Measurements from ENCODE around the gene RPL27A. TPM values are rescaled to one million over a fixed set of nuclear protein-coding genes. Genes with fewer than 3 reads are reported as not detected.

RPL27A gene
- total RNA-seq, 1 experiment from 2014 or later: 1,055 TPM

GRCh38 chr11:8715501-8715900 is 32.9 kb downstream of the RPL27A start:
- intact Hi-C loops (cut with micrococcal nuclease): no loop called here
- ATAC-seq (no peak), DNase-seq (ENCODE audit: low read depth, low spot score) (no peak)
- POLR2A ChIA-PET: interaction anchor here (1.6 kb wide), 1 partner anchor 27 kb away, joined by 4 read pairs; no protein-coding TSS in a partner anchor
- H3K4me1 ChIP-seq (ENCODE audit: control insufficient read depth in 1 of 2, insufficient read depth in 2 of 2, low read length in 2 of 2): peaks cover 34 to 43% of the 10 kb centered on the region in 2 experiments
- H3K79me2 ChIP-seq (ENCODE audit: insufficient read depth, low read length): no peaks in the 10 kb centered on the region
- no peaks in the 10 kb centered on the region for H3K9me3 ChIP-seq (ENCODE audit: control insufficient read depth in 1 of 2, insufficient read depth in 1 of 2, low read depth in 1 of 2, low read length in 2 of 2)
- no peak overlapping the region for H3K4me3 ChIP-seq (replicated peaks in 1 of 2; ENCODE audit: low read depth in 1 of 2, low read length in 2 of 2)
- no peak overlapping the region for H3K4me2 ChIP-seq (ENCODE audit: low read length)
- no peak overlapping the region for H3K27ac ChIP-seq (ENCODE audit: low read depth, low read length)
- no peaks in the 10 kb centered on the region for H3K27me3 ChIP-seq (ENCODE audit: insufficient read depth, low read length)
- H3K9me2 ChIP-seq (ENCODE audit: insufficient read depth): no peaks in the 10 kb centered on the region
- TF ChIP-seq SRF (IDR thresholded peaks at IDR 0.05; ENCODE audit: low read depth) (no peak), JUND (IDR thresholded peaks at IDR 0.05) (no peak), CBX3 (IDR thresholded peaks at IDR 0.05; ENCODE audit: low read depth) (no peak), ATF3 (IDR thresholded peaks at IDR 0.05) (no peak), POLR2AphosphoS5 (IDR thresholded peaks at IDR 0.05; ENCODE audit: low read depth, low read length) (no peak), YY1 (IDR thresholded peaks at IDR 0.05; ENCODE audit: extremely low read depth, insufficient replicate concordance, low read depth, low read length) (no peak), ZNF274 (IDR thresholded peaks at IDR 0.05; ENCODE audit: low read depth, low read length) (no peak), SP1 (IDR thresholded peaks at IDR 0.05; ENCODE audit: low read depth) (no peak), FOSL1 (IDR thresholded peaks at IDR 0.05; ENCODE audit: low read depth) (no peak), TCF7L2 (IDR thresholded peaks at IDR 0.05; ENCODE audit: borderline replicate concordance, extremely low read depth, insufficient read depth, insufficient read length) (no peak), EGR1 (IDR thresholded peaks at IDR 0.05; ENCODE audit: low read depth) (no peak), ZBTB33 (IDR thresholded peaks at IDR 0.05; ENCODE audit: extremely low read depth, insufficient replicate concordance, low read length) (no peak), ZFX (IDR thresholded peaks at IDR 0.05) (no peak), EZH2phosphoT487 (IDR thresholded peaks at IDR 0.05; ENCODE audit: borderline replicate concordance) (no peak), SIN3A (IDR thresholded peaks at IDR 0.05; ENCODE audit: low read depth) (no peak), EZH2 (IDR thresholded peaks at IDR 0.05) (no peak), ELF1 (IDR thresholded peaks at IDR 0.05; ENCODE audit: borderline replicate concordance, low read depth) (no peak)
- RAD21 ChIA-PET (ENCODE audit: low non-redundant PET in 1 of 2, low total read pairs in 2 of 2, uncharacterized antibody in 2 of 2, unreplicated experiment in 2 of 2): no interaction called here
- no TSS peak for BruUV-seq (replicated peaks)
- CTCF ChIA-PET: no interaction called here
- no peaks in the 10 kb centered on the region for H4K20me1 ChIP-seq (ENCODE audit: insufficient read depth)
- no peaks in the 10 kb centered on the region for H3K36me3 ChIP-seq (ENCODE audit: control insufficient read depth in 1 of 2, insufficient read depth in 2 of 2, low read length in 2 of 2)
- H3K9ac ChIP-seq (ENCODE audit: low read length): no peak overlapping the region
- H2AFZ ChIP-seq (ENCODE audit: low read depth, low read length, poor library complexity, severe bottlenecking): no peak overlapping the region
